Renal cortex interstitium (tissue), 11 donors: ENCODE measurements around the gene MCTP1. TPM values are rescaled to one million over a fixed set of nuclear protein-coding genes. Genes with fewer than 3 reads are reported as not detected.
"Not testable (repeated sequence)": the region's sequence is repeated elsewhere in the genome, so short reads cannot be mapped to it uniquely, and the experiment has no call there.

Experiments
- DNase-seq, 11 donors: peaks; one replicate each; pipeline ENCODE4 v3.0.0-alpha.2; 2013; ENCODE audit warnings: low read depth in 9 of 11, low spot score in 4 of 11; ENCODE audit errors: extremely low read depth in 1 of 11
- polyA plus RNA-seq, 3 donors: library from polyadenylated mRNA; unstranded; fragments of 120-200 nt; gene quantifications; one replicate each; pipeline ENCODE4 v1.2.1, GENCODE V29; 2013; ENCODE audit not compliant: insufficient read length in 3 of 3

MCTP1 gene
- polyA plus RNA-seq, 3 donors = 4.3 to 7.1 (median 6.2) TPM

GRCh38 chr5:95018946-95019345 is 265.9 kb downstream of the MCTP1 start:
- no peak for DNase-seq

- DNase-seq = no peak
Measured at GRCh38 chr5:95018511-95018910, 266.4 kb downstream of the MCTP1 start.

DNA sequence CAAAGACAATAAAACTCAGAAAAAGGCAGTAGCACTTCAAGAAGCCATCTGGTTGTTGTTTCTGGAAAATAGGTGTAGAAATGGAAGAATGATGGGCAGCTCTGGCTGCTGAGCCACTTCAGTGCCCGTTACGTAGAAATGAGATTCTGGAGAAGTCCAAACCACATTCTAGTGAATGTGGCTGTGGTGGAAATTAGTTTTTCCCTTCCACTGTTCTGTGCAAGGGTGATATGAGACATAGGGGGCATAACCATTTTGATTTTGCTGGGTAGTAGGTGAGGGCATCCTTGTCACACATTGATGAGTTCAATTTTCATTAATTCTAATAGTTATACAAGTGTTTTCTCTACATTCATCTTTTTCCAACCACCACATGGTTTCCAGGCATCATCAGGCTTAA is 275.1 kb downstream of the MCTP1 start:
- DNase-seq = no peak

- DNase-seq = no peak
Measured at GRCh38 chr5:95007921-95008597, 276.8 kb downstream of the MCTP1 start.

DNA sequence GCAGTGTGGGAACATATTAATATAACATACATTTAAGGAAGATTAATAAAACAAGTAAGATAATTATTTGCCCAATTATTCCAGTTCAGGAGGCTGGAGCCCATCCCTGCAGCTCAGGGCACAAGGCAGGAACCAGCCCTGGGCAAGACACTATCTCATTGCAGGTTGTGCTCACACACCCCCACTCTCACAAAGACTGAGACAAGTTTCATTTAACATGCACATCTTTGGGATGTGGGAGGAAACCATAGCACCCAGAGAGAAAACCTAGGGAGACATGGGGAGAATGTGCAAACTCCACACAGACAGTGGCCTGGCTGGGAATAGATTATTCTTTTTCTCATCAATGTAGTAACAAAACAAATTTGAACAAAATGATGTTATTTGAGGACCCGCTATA is 279.1 kb downstream of the MCTP1 start:
- no peak for DNase-seq

GRCh38 chr5:94998670-94999069 is 286.2 kb downstream of the MCTP1 start:
- no peak for DNase-seq

- not testable (repeated sequence) for DNase-seq
Measured at GRCh38 chr5:94994537-94994936, 290.4 kb downstream of the MCTP1 start.

- no peak for DNase-seq
Measured at GRCh38 chr5:94993491-94993890, 291.4 kb downstream of the MCTP1 start.

DNA sequence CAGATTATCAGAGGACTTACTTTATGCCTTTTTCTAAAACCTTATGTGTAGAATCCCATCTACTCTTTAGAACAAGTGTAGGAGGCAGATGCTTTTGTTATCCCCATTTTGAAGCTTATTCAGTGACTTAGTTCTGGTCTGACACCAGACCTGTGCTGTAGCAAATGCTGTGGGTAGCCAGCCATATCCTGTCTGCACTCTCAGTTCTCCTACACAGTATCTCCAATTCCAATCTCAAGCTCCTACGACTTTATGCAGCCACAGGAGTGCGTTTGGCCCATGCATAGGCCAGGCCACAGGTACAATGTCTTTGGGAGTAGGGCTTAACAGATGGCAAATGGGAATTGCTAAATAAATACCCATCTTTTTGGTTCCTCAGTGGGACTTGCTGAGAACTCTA is 292.6 kb downstream of the MCTP1 start:
- DNase-seq = peak in 2 of 11 donors; percentile 3 to 7

- no peak for DNase-seq
Measured at GRCh38 chr5:94983861-94984535, 300.9 kb downstream of the MCTP1 start.

DNA sequence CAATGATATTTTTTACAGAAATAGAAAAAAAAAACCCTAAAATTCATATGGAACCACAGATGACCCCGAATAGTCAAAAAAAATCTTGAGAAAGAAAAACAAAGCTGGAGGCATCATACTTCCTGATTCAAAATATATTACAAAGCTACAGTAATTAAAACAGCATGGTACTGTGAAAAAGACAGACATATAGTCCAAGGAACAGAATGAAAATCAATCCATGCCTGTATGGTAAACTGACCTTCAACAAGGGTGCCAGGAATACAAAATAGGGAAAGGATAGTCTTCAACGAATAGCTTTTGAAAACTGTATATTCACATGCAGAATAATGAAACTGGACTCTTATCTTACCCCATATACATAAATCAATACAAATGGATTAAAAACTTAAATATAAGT is 307.5 kb downstream of the MCTP1 start:
- DNase-seq = no peak

DNA sequence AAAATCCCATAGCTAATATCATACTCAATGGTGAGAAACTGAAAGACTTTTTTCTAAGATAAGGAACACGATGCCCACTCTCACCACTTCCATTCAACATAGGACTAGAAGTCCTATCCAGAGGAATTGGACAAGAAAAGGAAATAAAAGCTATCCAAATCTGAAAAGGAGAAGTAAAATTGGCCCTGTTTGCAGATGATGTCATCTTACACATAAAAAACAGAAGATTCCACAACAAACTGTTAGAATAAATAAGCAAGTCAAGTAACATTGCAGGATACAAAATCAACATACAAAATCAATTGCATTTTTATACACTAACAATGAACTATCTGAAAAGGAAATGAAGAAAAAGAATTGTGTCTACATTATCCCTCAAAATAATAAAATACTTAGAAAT is 308.0 kb downstream of the MCTP1 start:
- DNase-seq = no peak

DNA sequence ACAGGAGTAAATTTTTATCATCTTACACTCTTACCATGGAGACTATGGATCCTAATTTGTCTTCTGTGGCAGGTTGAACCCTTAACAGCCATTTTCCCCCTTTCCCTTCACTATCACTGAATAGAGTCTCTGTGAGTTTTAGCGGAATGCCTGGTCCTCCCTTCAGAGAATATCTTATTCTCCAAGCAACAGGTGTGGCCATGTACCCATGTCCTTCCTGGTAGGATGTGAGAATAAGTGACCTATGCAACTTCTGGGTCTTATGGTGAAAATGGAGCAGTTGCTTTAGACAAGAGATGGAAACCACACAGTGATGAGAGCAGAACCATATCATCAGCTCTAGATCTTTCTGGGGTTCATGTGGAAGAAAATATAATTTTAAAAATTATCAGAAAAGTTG is 312.6 kb downstream of the MCTP1 start:
- no peak for DNase-seq

GRCh38 chr5:94969174-94969573 is 315.7 kb downstream of the MCTP1 start:
- DNase-seq = peak in 5 of 11 donors; percentile 2 to 14 (median 8)

- DNase-seq = peak in 10 of 11 donors; percentile 29 to 63 (median 38)
Measured at GRCh38 chr5:94968507-94969095, 316.3 kb downstream of the MCTP1 start.

- DNase-seq = no peak
Measured at GRCh38 chr5:94967525-94967924, 317.4 kb downstream of the MCTP1 start.

- DNase-seq = not testable (repeated sequence)
Measured at GRCh38 chr5:94959279-94959678, 325.6 kb downstream of the MCTP1 start.

DNA sequence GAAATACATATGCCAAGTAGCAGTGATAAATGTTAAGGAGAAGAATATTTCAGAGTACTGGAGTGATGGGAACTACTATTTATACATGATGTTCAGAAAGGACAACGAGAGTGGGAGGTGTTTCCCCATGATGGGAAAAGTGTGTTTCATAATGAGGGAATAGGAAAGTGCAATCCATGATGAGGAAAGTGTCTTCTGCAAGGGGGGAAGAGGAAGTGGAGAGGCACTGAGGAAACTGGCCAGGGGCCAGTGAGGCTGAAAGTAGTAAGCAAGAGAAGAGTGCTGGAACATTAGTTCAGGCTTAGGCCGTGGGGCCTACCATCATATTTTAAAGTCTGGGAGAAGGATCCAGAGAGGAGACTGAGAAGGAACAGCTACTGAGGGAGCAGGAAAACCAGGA is 339.2 kb downstream of the MCTP1 start:
- DNase-seq = no peak

DNA sequence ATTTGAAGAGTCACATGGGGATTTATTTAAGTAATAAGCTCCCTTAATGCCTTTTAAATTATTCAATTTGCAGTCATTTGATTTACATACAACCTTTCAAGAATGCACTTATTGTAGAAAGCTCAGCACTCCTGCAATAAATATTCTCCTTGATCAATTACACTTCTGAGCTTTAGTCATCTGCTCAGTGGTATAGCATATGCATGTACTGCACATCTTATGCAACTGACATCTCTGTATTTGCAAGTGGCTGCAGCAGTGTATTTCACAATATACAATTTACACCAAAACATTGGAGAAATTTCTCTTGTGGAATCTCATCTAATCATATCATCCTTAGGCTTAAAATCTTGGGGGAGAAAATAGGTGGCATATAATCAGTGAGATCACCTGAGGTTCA is 340.7 kb downstream of the MCTP1 start:
- no peak for DNase-seq

DNA sequence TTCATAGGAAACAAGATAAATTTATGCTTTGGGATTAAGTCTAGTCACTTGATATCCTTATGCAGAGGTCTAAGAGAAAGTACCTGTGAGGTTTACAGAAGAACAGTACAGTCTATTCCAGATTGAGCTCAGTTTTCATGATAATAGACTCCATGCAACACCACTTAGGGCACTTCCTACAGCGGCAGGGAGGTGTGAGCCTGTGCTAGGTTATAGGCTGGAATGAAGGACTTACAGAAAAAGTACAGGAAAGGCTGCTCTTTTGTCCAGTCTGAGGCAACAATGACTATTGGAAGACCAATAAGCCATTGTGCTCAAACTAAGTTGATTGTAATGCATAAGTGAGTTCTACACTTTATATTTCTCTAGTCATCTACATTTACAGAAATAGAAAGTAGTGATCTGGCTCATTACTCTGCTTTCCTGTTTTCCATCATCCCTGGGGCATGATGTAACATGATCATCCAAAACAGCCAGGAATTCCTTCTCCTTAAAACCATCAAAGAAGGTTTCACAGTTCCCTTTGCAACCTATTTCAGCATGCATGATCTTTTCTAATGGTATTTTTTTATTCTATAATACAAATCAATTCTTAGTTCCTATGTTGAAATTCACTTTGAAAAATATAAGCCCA is 343.7 kb downstream of the MCTP1 start:
- no peak for DNase-seq
